AG08396 (cell line): Measurements from ENCODE around the gene LHX8.
"Not testable (repeated sequence)": the region's sequence is repeated elsewhere in the genome, so short reads cannot be mapped to it uniquely, and the experiment has no call there.

Experiments used
- DNase-seq: peaks from one replicate; pipeline ENCODE4 v3.0.0; 2012; ENCODE audit warnings: low spot score, mixed read lengths

Gene LHX8

DNA sequence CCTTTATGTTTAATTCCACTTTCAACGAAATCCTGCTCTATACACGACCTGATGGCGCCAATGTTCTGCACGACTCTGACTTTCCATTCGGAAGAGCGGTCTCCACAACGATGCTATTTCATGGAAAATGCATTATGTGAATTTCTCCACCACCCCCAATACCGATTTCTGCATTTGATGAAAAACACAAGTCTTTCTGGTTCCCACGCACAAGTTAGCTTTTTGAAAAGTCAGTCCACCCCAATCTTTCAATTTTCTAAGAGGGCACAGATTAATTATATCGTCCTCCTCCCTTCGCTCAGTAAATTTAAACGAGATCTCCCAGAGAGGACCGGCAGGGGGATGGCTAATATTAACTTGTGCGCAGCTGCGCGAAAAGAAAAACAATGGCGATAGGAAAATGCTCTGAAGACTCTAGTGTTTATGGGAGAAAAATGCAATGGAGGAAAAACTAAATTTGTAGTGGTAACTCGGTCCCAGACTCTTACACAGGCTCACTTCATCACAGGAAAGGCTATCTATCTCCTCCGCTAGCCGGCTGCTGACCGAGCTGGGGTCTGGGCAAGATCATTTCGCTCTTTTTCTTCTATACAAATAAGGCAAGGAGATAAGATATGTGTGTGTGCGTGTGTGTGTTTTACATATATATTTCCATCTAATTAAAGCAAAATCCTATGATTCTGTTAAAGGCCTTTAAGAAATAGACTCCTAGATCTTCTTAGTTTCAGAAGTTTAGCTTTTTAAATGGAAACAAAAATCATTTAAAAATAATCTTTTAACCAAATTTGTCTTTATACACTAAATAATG lies 1.2 kb upstream of the LHX8 start:
- no peak for DNase-seq

DNA sequence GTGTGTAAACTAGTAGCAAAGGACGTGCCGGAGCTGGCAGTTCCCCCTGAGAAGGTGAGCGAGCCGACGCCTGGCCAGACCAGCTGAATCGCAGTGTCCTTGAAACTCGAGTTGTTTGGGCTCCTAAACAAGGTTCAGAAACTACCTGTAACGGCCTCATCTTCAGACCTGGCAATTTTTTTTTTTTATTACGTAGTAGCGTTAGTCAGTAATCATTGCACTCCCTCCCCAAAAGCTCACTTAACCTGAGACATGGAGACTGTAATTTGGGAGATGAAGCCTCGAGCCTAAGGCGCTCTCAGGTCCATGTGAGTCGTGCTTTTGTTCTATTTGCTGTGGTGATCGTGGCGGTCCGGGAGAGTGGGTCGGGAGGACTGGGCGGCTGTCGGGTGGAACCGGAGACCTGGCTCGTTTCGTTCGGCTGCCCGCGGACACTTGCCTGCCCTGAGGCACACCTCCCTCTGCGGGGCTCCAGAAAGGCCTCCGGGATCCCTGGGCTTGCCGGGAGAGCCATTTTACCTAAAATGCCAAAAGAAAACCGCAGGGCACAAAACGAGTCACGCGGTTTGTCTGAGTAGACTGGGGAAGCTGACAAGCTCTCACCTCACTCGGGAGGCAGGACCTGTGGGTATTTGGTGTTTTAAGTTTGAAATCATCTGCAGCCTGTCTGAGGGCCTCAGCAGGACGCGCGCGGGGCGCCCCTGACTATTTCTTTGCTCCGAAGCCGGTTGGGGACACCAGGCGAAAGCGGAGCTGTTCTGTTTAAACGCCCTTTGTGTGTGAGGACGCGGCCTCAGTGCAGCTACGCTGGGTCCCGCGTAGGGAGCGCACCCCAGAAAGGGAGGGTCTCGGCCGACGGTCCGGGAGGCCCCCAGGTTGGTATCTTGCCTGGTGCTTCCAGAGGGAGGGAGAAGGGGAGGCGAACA lies 722 bp downstream of the LHX8 start:
- no peak for DNase-seq

DNA sequence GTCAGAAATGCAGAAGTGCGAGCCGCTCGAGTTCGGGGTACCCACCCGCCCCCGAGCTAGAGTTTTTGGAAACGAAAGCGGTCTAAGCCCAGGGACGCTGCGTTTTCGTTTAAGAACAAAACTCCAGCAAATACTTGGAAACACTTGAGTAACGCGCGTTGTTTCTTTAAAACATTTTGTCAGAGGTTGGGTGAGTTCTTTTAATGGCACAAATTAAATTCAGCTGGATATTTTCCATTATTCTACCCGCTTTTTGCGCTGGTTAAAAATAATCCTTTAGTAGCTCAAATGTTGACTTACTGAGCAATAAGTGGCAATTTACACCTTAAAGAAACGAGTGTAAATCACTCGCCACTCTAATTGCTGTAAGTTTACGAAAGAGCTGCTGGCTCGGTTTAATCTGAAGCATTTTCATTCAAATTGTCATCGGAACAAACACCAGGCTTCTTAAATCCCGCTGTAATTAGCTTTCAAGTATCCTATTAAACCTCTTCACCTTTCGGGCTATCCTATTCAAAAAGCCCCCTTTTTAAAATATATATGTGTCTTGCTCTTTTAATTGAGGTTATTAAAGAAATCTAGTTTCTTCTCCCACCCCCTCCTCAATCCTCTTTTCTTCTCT lies 1.5 kb downstream of the LHX8 start:
- no peak for DNase-seq

DNA sequence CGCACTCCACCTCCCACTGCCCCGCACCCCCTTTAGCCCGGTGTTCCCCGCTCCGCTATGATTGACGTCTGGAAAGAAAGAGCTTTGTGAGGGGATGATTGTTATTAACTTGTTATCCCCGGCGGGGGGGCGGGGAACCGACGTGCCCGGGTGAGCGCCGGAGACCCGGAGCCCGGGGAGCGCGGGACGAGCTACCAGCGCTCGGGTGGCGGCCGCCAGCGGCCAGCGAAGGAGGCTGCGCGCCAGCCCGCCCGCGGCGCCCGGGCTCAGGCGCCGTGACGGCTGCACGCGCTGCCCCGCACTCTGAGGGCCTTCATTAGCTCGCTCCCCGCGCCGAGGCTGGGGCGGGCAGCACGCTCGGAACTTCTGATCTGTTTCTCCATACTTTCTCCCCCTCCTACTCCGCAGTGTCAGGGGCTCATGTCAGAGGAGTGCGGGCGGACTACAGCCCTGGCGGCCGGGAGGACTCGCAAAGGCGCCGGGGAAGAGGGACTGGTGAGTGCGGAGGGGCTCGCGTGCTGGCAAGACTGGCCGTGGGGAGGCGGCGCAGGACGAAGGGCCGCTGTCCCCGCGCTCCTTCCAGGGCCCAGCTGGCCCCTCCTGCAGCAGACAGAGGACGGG lies 2.1 kb downstream of the LHX8 start:
- DNase-seq: no peak

DNA sequence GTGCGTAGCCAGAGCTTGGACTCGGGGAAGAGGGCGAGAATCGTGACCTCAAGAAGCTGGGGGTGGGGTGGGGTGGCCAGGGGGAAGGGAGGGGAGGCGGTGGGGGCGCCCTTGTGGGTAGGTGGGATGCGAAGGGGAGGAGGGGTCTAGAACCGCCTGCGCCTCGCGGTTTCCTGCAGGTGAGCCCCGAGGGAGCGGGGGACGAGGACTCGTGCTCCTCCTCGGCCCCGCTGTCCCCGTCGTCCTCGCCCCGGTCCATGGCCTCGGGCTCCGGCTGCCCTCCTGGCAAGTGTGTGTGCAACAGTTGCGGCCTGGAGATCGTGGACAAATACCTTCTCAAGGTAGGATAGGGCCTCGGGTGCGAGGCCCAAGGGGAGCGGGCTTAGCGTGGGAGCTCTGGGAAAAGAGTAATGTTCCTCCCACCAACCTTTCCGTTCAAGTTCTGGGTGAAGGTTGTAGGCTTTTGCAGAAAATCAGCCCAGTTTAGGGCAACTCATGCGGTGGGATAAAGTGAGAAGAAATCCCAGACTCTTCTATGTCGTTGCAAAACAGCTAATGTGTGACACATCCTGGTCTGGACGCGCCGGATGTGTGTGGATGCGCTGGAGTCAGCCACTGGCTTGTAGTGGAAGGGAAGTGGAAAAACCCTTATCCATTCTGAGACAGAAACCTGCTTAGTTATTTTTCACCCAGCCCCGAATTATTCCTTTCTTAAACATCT lies 2.9 kb downstream of the LHX8 start:
- DNase-seq: peak; percentile 5

DNA sequence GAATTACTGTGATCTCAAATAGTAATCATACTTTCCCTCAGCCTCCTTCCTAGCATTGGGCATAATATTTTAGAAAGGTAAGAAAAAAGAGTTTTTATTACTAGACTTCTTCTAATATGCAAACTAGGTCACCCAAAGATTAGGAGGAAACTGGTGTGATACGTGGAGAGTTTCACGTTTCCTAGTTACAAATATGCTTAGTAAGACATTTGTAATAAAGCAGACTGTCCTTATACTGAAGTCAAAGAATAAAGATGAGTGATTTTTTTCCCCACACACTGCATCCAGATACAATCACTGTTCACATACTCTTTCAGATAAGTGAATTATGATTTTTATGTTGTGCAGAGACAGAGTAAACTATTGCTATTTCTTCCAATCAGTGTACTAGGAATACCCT lies 17.9 kb downstream of the LHX8 start:
- DNase-seq: no peak

DNA sequence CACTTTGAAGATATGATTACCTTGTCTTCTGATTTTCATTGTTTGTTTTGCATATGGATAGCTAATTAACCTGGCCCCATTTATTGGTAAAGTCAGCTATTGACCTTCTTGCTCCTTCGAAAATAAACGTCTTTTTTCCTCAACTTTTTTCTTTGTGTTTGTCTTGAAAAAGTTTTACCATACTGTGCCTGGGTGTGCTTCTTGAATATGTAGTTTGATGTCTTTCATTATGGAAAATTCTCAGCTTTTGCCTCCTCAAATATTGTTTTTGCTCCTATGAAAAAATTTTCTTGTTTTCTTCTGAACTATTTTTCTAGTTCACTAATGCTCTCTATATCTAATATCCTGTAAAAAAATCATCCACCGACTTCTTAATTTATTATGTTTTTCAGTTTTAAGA lies 25.0 kb downstream of the LHX8 start:
- no peak for DNase-seq

DNA sequence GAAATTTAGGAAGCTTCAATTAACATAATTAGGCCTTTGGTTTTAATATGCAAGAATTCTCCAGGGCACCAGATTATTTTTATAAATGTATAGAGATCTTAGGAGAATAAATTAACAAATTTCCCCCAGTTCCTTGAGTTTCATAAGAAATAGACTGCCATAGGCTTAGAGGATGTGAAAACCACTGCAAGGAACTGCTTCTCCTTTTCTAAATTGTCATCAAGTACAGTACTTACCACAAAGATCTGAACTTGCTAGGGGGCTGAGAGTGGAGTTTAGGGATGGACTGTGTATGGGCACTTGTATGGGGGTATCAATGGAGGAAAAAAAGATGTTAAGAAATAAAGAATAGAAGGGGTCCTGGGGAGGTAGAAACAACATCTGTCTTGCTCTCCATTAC lies 31.1 kb downstream of the LHX8 start:
- DNase-seq: no peak

DNA sequence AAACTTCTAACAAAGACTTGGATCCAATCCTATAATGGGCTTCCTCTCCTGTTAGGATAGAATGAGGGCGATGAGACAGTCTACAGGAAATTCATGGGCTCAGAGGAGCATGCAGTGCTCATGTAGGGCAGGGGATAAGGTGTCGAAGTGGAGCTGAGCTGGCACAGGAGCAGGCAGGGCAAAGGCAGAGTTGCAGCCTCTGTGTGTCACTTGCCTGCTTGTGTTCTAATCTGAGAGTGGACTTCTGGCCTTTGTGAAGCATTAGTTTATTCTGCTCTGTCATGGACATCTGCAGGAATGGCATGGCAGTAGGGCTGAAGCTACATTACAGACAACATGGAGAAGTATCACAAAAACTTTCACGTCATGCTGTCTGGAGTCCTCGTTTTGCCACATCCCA lies 32.6 kb downstream of the LHX8 start:
- no peak for DNase-seq

DNA sequence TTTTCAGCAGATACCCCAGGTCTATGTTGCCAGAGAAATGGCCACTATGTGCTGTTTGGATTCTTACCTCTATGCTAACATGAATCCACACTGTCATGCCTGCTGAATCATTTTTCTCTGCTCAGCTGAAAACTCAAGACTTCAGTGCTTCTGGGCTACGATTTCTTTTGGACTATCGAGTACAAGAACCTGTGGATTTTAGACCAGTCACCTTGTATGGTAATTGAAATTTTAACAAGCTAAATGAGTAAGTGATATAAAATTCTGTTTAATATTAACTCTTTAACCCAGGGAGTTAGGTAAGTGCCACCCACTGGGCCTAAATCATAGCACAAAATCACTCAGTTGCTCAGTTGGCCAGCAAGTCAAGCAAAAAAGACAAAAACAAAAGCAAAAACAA lies 35.8 kb downstream of the LHX8 start:
- no peak for DNase-seq

DNA sequence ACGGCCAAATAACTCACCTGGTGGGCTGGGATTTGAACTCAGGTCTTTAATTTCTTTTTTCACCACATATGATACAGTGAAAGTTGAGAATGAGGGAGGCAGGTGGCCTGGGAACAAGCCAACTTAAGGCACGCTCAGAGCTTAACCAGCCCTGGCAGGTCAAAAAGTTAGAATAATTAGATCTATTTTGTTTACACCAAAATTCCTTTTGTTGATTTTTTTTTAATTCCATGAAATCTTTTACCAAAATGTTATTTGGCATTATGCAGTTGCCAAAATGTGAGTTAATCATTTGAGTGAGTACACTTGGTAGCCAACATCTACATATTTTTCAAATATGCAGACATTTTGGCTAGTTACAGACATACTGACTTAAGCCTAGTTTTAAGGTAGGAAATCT lies 36.8 kb downstream of the LHX8 start:
- no peak for DNase-seq

DNA sequence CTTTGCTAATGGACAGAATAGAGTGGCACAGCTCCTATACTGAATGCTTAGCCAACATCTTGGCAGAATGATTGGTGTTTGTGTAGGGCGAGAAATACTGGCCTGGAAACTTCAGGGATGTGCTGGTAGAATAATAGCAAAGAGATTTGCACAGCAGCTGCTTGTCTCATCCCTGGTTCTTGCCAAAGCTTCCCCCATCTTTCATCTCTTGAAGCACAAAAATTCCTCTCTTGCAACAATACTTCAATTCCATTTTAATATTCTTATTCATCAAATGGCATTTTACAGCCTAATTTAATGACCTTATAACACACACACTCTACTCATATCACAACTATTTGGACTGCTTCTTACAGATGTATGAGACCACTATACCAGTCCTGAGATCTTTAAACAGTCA lies 37.7 kb downstream of the LHX8 start:
- no peak for DNase-seq

DNA sequence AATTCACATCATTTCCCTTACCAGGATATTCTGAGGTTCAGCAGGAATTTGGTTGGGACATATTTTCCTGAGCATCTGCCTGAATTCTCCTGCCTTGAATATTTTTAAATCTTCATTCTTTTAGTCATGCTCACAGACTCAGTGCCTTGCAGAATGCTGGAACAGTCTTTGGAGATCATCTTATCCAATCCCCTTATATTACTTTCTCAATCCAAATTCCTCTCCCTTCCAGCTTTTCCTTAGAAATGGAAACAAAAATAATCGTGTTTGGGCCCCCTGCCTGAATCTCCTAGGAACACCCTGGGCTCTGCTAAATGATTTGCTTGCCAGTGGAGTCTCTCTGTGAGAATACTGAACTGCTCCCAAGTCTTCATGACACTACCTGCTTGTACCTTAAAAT lies 38.4 kb downstream of the LHX8 start:
- DNase-seq: no peak

DNA sequence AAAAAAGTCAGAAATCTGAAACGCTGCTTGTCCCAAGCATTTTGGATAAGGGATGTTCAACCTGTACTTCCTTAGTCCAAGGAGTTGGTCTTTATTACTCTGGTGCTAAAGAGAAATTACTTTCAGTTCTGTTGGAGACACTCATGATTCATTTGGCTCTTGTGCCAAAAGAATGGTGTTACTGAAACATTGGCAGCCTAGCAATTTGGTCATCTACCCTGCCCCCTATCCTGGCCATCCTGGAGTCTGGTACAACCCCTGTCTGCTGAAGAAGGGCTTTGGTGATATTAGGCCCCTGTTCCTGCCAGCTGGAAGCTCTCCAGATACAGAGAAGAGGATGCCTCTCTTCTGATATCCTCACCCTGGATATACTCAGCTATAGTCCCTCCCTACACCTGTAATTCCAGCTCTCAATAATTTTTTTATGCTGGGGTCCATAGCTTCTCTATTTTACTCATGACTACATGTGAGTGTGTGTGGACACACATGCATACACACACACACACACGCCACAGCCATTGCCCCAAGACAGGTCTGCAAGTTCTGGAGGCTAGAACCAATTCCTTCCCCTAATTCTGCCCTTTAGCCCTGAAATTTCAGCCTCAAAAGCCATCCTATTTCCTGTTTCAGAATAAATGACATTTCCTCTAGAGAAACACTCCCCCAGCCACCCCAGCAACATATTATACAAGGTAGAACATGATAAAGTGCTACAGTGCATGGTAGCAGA lies 40.0 kb downstream of the LHX8 start:
- DNase-seq: no peak

DNA sequence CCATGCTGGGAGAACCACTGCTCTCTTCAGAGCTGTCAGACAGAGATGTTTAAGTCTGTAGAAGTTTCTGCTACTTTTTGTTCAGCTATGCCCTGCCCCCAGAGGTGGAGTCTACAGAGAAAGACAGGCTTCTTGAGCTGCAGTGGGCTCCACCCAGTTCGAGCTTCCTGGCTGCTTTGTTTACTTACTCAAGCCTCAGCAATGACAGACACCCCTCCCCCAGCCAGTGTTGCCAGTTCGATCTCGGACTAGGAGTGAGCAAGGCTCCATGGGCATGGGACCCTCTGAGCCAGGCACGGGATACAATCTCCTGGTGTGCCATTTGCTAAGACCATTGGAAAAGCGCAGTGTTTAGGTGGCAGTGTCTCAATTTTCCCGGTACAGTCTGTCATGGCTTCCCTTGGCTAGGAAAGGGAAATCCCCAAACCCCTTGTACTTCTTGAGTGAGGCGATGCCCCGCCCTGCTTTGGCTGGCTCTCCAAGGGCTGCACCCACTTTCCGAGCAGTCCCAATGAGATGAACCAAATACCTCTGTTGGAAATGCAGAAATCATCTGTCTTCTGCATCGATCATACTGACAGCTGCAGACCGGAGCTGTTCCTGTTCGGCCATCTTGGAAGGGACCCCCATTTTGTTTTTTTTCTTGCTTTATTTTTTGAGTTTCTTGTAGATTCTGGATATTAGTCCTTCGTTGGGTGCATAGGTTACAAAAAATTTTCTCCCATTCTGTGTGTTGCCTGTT lies 47.2 kb downstream of the LHX8 start:
- DNase-seq: not testable (repeated sequence)

DNA sequence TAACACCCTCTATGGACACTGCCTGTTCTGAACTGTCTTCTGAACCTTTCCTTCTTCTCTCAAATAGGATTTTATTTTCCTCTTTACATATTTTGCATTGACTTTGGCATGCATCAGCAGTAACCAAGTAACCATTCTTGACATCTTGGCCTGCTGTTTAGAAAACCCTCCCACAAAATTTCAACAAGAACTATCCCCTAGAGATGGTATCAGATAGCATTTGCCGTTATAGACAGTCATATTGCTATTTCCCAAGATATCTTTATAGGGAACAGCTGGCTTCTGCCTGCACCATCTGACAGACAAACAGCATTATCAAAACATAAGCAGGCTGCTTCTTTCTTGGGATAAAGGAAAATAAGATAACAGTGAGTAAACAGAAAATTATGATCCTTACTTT lies 54.7 kb downstream of the LHX8 start:
- DNase-seq: no peak

DNA sequence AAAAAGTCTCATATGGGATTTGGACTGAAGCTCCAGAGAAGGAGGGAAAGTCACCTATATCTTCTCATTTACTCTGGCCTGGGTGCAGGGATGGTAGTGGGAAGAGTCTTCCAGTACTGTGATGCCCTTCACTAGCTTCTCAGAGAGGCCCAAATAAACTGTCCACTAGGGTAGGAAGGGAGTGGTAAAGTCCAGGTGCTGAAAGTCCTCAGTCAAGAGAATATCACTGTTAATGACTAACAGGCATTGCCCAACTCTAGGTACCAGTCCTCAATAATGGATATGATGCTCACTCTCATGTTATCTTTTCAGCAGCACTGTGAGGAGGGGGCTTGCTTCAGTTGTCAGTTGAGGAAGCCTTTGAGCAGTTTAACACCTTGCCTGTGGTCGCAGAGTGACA lies 64.0 kb downstream of the LHX8 start:
- no peak for DNase-seq

DNA sequence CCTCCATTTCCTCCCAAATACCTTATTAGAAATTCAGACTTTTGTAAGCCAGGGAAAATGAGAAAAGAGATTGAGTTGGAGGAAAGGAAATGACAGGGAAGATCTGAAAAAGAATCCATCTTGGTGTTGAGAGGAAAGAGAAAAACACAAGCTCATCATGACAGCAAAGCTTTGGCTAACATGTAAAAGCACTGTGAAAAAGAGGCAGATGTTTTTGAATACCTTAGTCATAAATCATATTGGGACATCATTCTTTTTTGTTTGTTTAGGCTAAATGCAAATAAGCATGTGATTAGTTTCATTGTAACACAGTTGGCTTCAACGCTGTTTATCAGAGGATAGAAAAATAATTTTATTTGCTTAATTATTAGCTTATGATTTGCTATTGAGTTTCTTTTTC lies 64.6 kb downstream of the LHX8 start:
- DNase-seq: no peak

DNA sequence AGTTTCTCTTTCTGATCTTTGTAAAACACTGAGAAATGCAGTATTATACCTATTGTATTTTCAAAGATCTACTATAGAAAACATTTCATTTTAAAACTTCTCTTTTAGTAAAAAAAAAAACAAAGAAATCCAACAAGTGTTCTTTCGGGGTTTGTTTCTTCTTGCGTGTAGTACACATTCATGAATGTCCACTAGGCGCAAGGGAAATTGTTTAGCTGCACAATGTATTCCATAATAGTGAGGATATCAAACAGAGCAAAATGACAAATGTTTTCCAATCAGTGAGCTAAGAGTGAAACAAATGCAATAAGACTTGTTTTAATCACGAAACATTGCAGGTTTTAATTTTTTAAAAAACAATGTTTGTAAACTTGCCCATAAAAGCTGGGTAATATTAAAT lies 68.6 kb downstream of the LHX8 start:
- no peak for DNase-seq
